ENCODE measurements around the gene MDFI. TPM values are rescaled to one million over a fixed set of nuclear protein-coding genes. Genes with fewer than 3 reads are reported as not detected.
A peak's percentile ranks its signal among the peaks of the same experiment; 100 is the strongest.

Gene MDFI
- total and polyA plus RNA-seq, 9 of the 15 experiments (the other 6 are each of a cell fraction or from before 2014, with no cell fraction given) = not detected

GRCh38 chr6:41601248-41601549, 37.1 kb upstream of the MDFI start:
- 0 out of 2 replicates have a peak, but pooled peaks have one; percentile 21 for TF ChIP-seq ZBTB7A (IDR thresholded peaks at IDR 0.05; ENCODE audit: borderline replicate concordance, control insufficient read depth, low read depth, low read length)
- no peak for TF ChIP-seq CAMTA2 (CRISPR knock-in tag; conservative IDR thresholded peaks at IDR 0.05)
- Histone ChIP-seq H3K79me2 (ENCODE audit: control insufficient read depth, insufficient read depth, low read length) (no peaks in the 10 kb centered on the region), H3K4me2 (ENCODE audit: insufficient read depth, low read length) (no peak overlapping the region), H3K27ac (ENCODE audit: extremely low read depth, low read depth, low read length) (no peak overlapping the region), H3K27me3 (ENCODE audit: control insufficient read depth in 2 of 2, insufficient read depth in 2 of 2, low read length in 2 of 2) (peaks cover 7 to 20% of the 10 kb centered on the region in 2 experiments; a peak in 3 of 5 replicates), H3K9me1 (ENCODE audit: control insufficient read depth, insufficient read depth, low read length) (peaks cover 12% of the 10 kb centered on the region), H4K20me1 (replicated peaks; ENCODE audit: control insufficient read depth, insufficient read depth, low read length) (0 out of 2 replicates have a peak, but pooled peaks cover 8% of the 10 kb centered on the region), H3K4me3 (no peak overlapping the region), H3K36me3 (ENCODE audit: control insufficient read depth, insufficient read depth, low read length) (peaks cover 9% of the 10 kb centered on the region; the same call in 1 of the 3 replicates), H3K9me3 (replicated peaks; ENCODE audit: control insufficient read depth, insufficient read depth, low read depth, low read length) (no peaks in the 10 kb centered on the region), H2AFZ (ENCODE audit: low read depth, low read length) (no peak overlapping the region), H3K9ac (ENCODE audit: insufficient read depth in 1 of 2, low read depth in 2 of 2, low read length in 2 of 2) (no peak overlapping the region), H3K4me1 (replicated peaks in 1 of 2; ENCODE audit: control insufficient read depth in 2 of 2, insufficient read depth in 2 of 2, low read length in 2 of 2) (peaks cover 0 to 13% of the 10 kb centered on the region in 2 experiments; a peak in 3 of 5 replicates)
- BruUV-seq (replicated peaks) = no TSS peak
- CTCF ChIA-PET (ENCODE audit: low intra/inter-chr PET ratio) = interaction anchor here (1.4 to 4.1 kb wide), 2 partner anchors 82 to 232 kb away, joined by 11 to 53 read pairs; no protein-coding TSS in a partner anchor
- in situ Hi-C loops (cut with MboI) = loop anchor here (5.0 kb wide), 1 partner anchor 81 kb away; no protein-coding TSS in a partner anchor
- DNase-seq (ENCODE audit: extremely low read depth in 1 of 4, low spot score in 3 of 4) = no peak
- POLR2A ChIA-PET = no interaction called here
- no peak for ATAC-seq
- intact Hi-C loops (cut with micrococcal nuclease) = loop anchor here (5.0 kb wide), 1 partner anchor 176 kb away; the partner anchor contains the start of gene FRS3
- no peak for FAIRE-seq
- WGBS (ENCODE audit: insufficient coverage, low coverage, missing lambda C conversion rate) = 28% methylated on average over 6 of the region's 6 CpGs

GRCh38 chr6:41602422-41602743, 35.9 kb upstream of the MDFI start:
- TF ChIP-seq ZFPM2 (CRISPR knock-in tag; IDR thresholded peaks at IDR 0.05) = no peak
- TF ChIP-seq XRCC4 (IDR thresholded peaks at IDR 0.05; ENCODE audit: extremely low read depth, insufficient read depth, insufficient read length) = no peak
- no peak for TF ChIP-seq KLF1 (tag; IDR thresholded peaks at IDR 0.05)
- no peak for TF ChIP-seq ZNF507 (tag; conservative IDR thresholded peaks at IDR 0.05)
- TF ChIP-seq, protein P1, sequence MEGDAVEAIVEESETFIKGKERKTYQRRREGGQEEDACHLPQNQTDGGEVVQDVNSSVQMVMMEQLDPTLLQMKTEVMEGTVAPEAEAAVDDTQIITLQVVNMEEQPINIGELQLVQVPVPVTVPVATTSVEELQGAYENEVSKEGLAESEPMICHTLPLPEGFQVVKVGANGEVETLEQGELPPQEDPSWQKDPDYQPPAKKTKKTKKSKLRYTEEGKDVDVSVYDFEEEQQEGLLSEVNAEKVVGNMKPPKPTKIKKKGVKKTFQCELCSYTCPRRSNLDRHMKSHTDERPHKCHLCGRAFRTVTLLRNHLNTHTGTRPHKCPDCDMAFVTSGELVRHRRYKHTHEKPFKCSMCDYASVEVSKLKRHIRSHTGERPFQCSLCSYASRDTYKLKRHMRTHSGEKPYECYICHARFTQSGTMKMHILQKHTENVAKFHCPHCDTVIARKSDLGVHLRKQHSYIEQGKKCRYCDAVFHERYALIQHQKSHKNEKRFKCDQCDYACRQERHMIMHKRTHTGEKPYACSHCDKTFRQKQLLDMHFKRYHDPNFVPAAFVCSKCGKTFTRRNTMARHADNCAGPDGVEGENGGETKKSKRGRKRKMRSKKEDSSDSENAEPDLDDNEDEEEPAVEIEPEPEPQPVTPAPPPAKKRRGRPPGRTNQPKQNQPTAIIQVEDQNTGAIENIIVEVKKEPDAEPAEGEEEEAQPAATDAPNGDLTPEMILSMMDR (IDR thresholded peaks at IDR 0.05 in 2 of 3, conservative IDR thresholded peaks at IDR 0.05 in 1 of 3; ENCODE audit: insufficient read depth in 2 of 3, low read depth in 1 of 3, low read length in 3 of 3) = no peak
- TF ChIP-seq RBM17 (IDR thresholded peaks at IDR 0.05; ENCODE audit: borderline replicate concordance, low read depth, low read length) = no peak
- TF ChIP-seq KDM5B (IDR thresholded peaks at IDR 0.05; ENCODE audit: insufficient replicate concordance, low read depth, low read length) = no peak
- TF ChIP-seq PURB (CRISPR knock-in tag; IDR thresholded peaks at IDR 0.05; ENCODE audit: low read depth) = no peak
- TF ChIP-seq EHMT2 (IDR thresholded peaks at IDR 0.05) = no peak
- in situ Hi-C loops (cut with MboI) (loop anchor here (5.0 kb wide), 1 partner anchor 80 kb away; no protein-coding TSS in a partner anchor), intact Hi-C loops (cut with micrococcal nuclease) (loop anchor here (2.0 to 5.0 kb wide), 2 partner anchors 175 to 234 kb away; partner anchors contain the start of gene FRS3)
- Histone ChIP-seq H3K4me3 (no peak overlapping the region), H3K9me1 (ENCODE audit: control insufficient read depth, insufficient read depth, low read length) (peaks cover 12% of the 10 kb centered on the region), H3K79me2 (ENCODE audit: control insufficient read depth, insufficient read depth, low read length) (no peaks in the 10 kb centered on the region), H3K9ac (ENCODE audit: insufficient read depth in 1 of 2, low read depth in 2 of 2, low read length in 2 of 2) (no peak overlapping the region), H4K20me1 (replicated peaks; ENCODE audit: control insufficient read depth, insufficient read depth, low read length) (0 out of 2 replicates have a peak, but pooled peaks cover 5% of the 10 kb centered on the region), H3K36me3 (ENCODE audit: control insufficient read depth, insufficient read depth, low read length) (peaks cover 3% of the 10 kb centered on the region; the same call in 1 of the 3 replicates), H2AFZ (ENCODE audit: low read depth, low read length) (no peak overlapping the region), H3K4me2 (ENCODE audit: insufficient read depth, low read length) (no peak overlapping the region), H3K27ac (ENCODE audit: extremely low read depth, low read depth, low read length) (no peak overlapping the region), H3K4me1 (replicated peaks in 1 of 2; ENCODE audit: control insufficient read depth in 2 of 2, insufficient read depth in 2 of 2, low read length in 2 of 2) (peaks cover 0 to 12% of the 10 kb centered on the region in 2 experiments; a peak in 3 of 5 replicates), H3K27me3 (ENCODE audit: control insufficient read depth in 2 of 2, insufficient read depth in 2 of 2, low read length in 2 of 2) (peaks cover 11 to 22% of the 10 kb centered on the region in 2 experiments; a peak in 3 of 5 replicates), H3K9me3 (replicated peaks; ENCODE audit: control insufficient read depth, insufficient read depth, low read depth, low read length) (no peaks in the 10 kb centered on the region)
- FAIRE-seq (no peak), DNase-seq (ENCODE audit: extremely low read depth in 1 of 4, low spot score in 3 of 4) (no peak), ATAC-seq (no peak)
- ChIA-PET POLR2A (interaction anchor here (0.6 to 0.7 kb wide), 2 partner anchors 15 to 83 kb away, joined by 3 read pairs; no protein-coding TSS in a partner anchor), CTCF (ENCODE audit: low intra/inter-chr PET ratio) (interaction anchor here (0.6 to 4.1 kb wide), 7 partner anchors 81 to 1644 kb away, joined by 3 to 53 read pairs (median 6); no protein-coding TSS in a partner anchor)
- no TSS peak for BruUV-seq (replicated peaks)
- 24% methylated on average over 4 of the region's 4 CpGs for WGBS (ENCODE audit: insufficient coverage, low coverage, missing lambda C conversion rate)
